Ovary (tissue), 9 donors: ENCODE results near the gene KSR1. TPM values are rescaled to one million over a fixed set of nuclear protein-coding genes. Genes with fewer than 3 reads are reported as not detected.
"Not testable (repeated sequence)": the region's sequence is repeated elsewhere in the genome, so short reads cannot be mapped to it uniquely, and the experiment has no call there.

ENCODE experiments used
- DNase-seq, 5 donors: peaks; one replicate each; pipeline ENCODE4 v3.0.0-alpha.2; 2019 to 2020
- H3K27ac ChIP-seq, 2 donors: fragments of 200-600 bp; one replicate each; pipeline versions ENCODE4 v1.5.1 to v1.8.0; 2019 to 2022
- H3K27me3 ChIP-seq: fragments of 200-600 bp; one replicate; pipeline ENCODE4 v1.8.0; 2022
- H3K36me3 ChIP-seq: fragments of 200-600 bp; sonication (generic); one replicate; pipeline ENCODE4 v1.5.1; 2019
- H3K4me1 ChIP-seq: one replicate; pipeline ENCODE4 v1.8.1; 2013; ENCODE audit warnings: mild to moderate bottlenecking, moderate library complexity; ENCODE audit not compliant: insufficient read depth
- H3K4me3 ChIP-seq: fragments of 200-600 bp; sonication (generic); one replicate; pipeline ENCODE4 v1.5.1; 2017
- H3K9me3 ChIP-seq, 2 donors: fragments of 200-600 bp in 1 of 2; sonication (generic) in 1 of 2; one replicate each; pipeline versions ENCODE4 v1.5.1 to v1.8.1; 2013 to 2019; ENCODE audit warnings: mild to moderate bottlenecking in 1 of 2, moderate library complexity in 1 of 2
- EP300 ChIP-seq: sonication (generic); formaldehyde crosslinking; IDR thresholded peaks from one replicate; pipeline ENCODE4 v1.6.1; 2017; ENCODE audit warnings: antibody characterized with exemption
- POLR2A ChIP-seq: fragments of 450-650 bp; IDR thresholded peaks from one replicate; pipeline ENCODE4 v1.6.1; 2017; ENCODE audit warnings: antibody characterized with exemption, mild to moderate bottlenecking, moderate library complexity
- WGBS, 3 donors: extraction: QIAGEN DNeasy Blood & Tissue Kit in 1 of 3; methylation state at CpG; one replicate each; pipeline versions ENCODE4 v1.1.5 to v1.1.7; 2013 to 2017; 5-methylcytosine and 5-hydroxymethylcytosine counted together
- intact Hi-C, 4 donors: fragments of 100-400 bp; cut with DNase I; formaldehyde crosslinking; loops; one replicate each; pipeline versions ENCODE4 v1.11.0 to v1.15.1; 2022 to 2023
- polyA plus RNA-seq, 2 donors: library from polyadenylated mRNA; stranded (reverse); fragments of 200-250 nt in 1 of 2; fragments of 350-450 nt in 1 of 2; fragmentation: Illumina TruSeq in 1 of 2; extraction: RNeasy Lipid Tissue Mini Kit (QIAGEN cat#74804) in 1 of 2; gene quantifications; one replicate each; pipeline ENCODE4 v1.2.3, GENCODE V29; 2013 to 2014
- total RNA-seq, 7 donors: library from RNA; depleted of rRNA in 2 of 7; stranded (reverse); fragments of >200 nt in 2 of 7; fragmentation: NEBNext Ultra II Directional in 3 of 7; extraction: Animal tissue kit (Norgen Biotek cat#: 25700) in 3 of 7; gene quantifications; one replicate each; pipeline versions ENCODE4 v1.1.0 to v1.2.4, GENCODE V29; 2016 to 2023
- TF ChIP-seq, protein P1 (sequence below), 3 donors: fragments of 450-650 bp in 2 of 3; fragments of 200-600 bp in 1 of 3; IDR thresholded peaks; one replicate each; pipeline versions ENCODE4 v1.5.1 to v1.8.0; 2016 to 2022; ENCODE audit warnings: antibody characterized with exemption in 3 of 3, mild to moderate bottlenecking in 1 of 3
- donor health status: DM: no; HTN: no; CAD: no; lungs with moderate emphysema.
- donor health status: DM: no; HTN: no; CAD: no.
- donor health status: Bipolar disorder and iron deficiency.
- donor health status: DM: yes; HTN: yes; CAD: no.
- donor health status: DM: no; HTN: no; CAD: no.
- donor health status: DM: yes; HTN: yes; CAD: no.

Gene KSR1
- total and polyA plus RNA-seq, 9 donors, result 27.7 to 84.8 (median 39.5) TPM

DNA sequence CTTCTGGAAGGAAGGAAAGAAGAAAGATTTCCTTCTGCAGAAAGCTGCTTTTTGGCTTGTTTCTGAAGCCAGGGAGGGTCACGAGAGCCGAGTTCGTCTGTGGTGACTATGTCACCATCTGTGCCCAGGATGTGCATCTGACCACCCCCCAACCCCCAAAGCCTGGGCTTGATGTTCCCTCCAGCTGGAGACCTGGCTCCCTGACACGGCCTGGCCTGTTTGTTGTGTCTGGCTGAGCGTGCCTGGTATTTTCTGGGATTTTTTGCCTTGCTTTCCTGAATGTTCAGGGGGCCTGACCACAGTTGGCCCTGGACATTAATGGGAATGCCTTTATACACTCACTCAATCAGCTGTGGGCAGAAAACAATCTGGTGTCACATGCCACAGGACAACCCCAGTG, 213.6 kb downstream of the KSR1 start:
- no peak for TF ChIP-seq POLR2A
- no peak for TF ChIP-seq EP300
- TF ChIP-seq, protein P1, sequence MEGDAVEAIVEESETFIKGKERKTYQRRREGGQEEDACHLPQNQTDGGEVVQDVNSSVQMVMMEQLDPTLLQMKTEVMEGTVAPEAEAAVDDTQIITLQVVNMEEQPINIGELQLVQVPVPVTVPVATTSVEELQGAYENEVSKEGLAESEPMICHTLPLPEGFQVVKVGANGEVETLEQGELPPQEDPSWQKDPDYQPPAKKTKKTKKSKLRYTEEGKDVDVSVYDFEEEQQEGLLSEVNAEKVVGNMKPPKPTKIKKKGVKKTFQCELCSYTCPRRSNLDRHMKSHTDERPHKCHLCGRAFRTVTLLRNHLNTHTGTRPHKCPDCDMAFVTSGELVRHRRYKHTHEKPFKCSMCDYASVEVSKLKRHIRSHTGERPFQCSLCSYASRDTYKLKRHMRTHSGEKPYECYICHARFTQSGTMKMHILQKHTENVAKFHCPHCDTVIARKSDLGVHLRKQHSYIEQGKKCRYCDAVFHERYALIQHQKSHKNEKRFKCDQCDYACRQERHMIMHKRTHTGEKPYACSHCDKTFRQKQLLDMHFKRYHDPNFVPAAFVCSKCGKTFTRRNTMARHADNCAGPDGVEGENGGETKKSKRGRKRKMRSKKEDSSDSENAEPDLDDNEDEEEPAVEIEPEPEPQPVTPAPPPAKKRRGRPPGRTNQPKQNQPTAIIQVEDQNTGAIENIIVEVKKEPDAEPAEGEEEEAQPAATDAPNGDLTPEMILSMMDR (IDR thresholded peaks at IDR 0.05), result no peak
- intact Hi-C loops, result no loop called here
- H3K9me3 ChIP-seq, result no peaks in the 10 kb centered on the region
- no peak overlapping the region for H3K27ac ChIP-seq
- H3K4me3 ChIP-seq, result no peak overlapping the region
- DNase-seq, result no peak
- no peaks in the 10 kb centered on the region for H3K4me1 ChIP-seq
- no peaks in the 10 kb centered on the region for H3K36me3 ChIP-seq
- no peaks in the 10 kb centered on the region for H3K27me3 ChIP-seq
- WGBS, 3 donors, result 16 to 37% (median 17%) methylated on average over 5 of the region's 5 CpGs

DNA sequence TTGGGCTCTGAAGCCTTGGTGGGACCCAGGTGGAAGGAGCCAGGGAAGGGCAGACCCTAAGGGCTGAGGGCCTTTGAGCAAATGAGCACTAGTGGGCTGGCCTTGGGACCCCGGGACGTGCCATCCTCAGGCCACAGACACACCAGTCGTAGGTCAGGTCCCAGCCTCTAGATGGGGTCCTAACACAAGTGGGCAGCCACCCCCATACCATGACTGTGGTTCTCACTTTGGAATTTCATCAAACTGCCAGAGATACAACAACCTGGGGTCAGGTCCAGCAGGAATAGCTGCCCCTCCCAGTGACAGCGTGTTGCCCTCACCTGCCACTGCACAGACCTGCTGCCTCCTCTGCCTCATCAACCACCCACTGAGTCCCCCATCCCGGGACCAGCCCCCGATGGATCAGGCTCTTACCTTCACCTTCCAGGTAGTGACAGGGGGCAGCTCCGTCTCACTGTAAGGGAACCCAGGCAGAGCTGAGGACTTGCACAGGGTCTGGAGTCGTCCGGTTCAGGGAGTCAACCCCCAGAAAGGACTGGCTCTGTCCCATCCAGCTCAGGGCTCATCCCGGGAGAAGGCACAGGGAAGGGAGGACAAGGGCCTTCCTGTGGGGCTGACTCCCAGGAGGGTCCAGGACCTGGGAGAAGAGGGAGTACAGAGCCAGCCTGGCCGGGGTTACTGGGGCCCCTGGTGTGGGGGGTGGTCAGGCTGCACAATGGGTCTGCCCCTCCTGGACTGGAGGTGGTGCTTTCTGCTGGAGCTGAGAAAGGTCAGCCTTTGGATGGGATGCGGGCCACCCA, 214.7 kb downstream of the KSR1 start:
- TF ChIP-seq EP300 (no peak), POLR2A (no peak)
- TF ChIP-seq, protein P1 (IDR thresholded peaks at IDR 0.05), result no peak
- Histone ChIP-seq H3K27me3 (no peaks in the 10 kb centered on the region), H3K4me1 (no peaks in the 10 kb centered on the region), H3K9me3 (no peaks in the 10 kb centered on the region), H3K4me3 (no peak overlapping the region), H3K27ac (no peak overlapping the region), H3K36me3 (no peaks in the 10 kb centered on the region)
- WGBS, 3 donors, result 85 to 87% (median 85%) methylated on average over 12 of the region's 12 CpGs
- intact Hi-C loops, result no loop called here
- no peak for DNase-seq

DNA sequence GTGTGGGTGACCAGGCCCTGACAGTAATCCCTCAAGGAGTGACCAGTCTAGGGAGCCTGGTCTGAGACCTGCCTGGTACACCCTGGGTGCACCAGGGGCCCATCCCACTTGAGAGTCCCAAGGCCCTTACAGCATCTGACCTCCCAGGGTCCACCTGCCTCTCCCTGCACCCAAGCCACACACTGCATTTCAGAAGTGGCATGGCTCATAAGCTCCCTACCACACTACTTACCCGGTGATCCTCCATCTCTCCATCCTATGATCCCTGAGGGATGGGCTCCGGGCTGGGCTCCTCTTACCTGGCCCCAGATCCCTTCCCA, 215.3 kb downstream of the KSR1 start:
- Histone ChIP-seq H3K27ac (no peak overlapping the region), H3K4me1 (no peaks in the 10 kb centered on the region), H3K4me3 (no peak overlapping the region), H3K9me3 (no peaks in the 10 kb centered on the region), H3K27me3 (no peaks in the 10 kb centered on the region), H3K36me3 (no peaks in the 10 kb centered on the region)
- DNase-seq, result no peak
- intact Hi-C loops, result no loop called here
- WGBS, 3 donors, result 90 to 94% (median 92%) methylated on average over 2 of the region's 2 CpGs
- TF ChIP-seq POLR2A (no peak), EP300 (no peak)
- TF ChIP-seq, protein P1 (IDR thresholded peaks at IDR 0.05), result no peak

DNA sequence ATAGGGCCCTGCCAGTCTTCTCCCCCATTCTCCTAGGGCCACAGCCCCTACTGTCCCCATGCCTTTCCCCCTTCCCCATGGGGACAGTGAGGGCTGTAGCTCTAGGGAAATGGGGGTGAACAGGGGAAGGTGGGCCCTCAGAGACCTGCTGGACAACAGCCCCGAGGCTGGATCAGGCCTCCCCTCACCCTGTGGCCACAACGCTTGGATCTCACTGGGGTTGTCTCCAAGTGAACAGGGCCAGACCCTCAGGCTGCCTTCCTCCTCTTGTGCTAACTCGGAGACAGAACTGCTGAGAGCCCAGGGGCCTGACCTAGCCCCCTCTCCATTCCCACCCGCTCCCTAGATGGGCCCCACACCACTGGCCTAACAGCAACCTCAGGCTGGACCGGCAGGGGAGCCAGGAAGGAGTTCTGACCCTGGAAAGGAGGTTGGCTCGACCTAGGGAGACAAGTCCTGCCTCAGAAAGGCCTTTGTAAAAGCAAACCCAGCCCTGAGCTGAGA, 215.8 kb downstream of the KSR1 start:
- H3K9me3 ChIP-seq, H3K27ac ChIP-seq, H3K4me3 ChIP-seq, DNase-seq, intact Hi-C loops, H3K4me1 ChIP-seq, H3K27me3 ChIP-seq, H3K36me3 ChIP-seq: not testable (repeated sequence)
- WGBS, 3 donors, result 67 to 83% (median 67%) methylated on average over 6 of the region's 6 CpGs

DNA sequence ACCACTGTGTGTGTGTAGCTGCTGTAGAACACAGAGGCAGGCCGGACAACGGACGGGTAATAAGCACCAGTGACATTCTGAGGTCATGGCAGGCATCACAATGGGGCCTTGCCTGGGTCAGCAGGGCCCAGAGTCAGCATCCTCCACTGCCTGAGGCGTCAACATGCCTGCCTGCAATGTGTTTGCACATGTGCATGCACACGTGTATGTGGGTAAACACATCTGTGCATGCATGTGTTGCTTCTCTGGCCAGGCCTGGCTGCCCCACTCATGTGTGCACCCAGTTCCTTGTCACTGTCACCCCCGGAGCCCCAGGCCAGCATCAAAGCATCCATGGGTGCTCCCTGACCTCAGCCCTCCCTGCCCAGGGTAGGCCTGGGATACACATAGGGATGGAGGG, 218.1 kb downstream of the KSR1 start:
- DNase-seq, result no peak
- H3K36me3 ChIP-seq, result no peaks in the 10 kb centered on the region
- 84 to 91% (median 87%) methylated on average over 6 of the region's 6 CpGs for WGBS, 3 donors

More for the DNA sequence above, 218.1 kb downstream of the KSR1 start:
- no peaks in the 10 kb centered on the region for H3K27me3 ChIP-seq
- H3K9me3 ChIP-seq, result no peaks in the 10 kb centered on the region
- H3K4me3 ChIP-seq, result no peak overlapping the region
- TF ChIP-seq, protein P1 (IDR thresholded peaks at IDR 0.05), result no peak
- TF ChIP-seq POLR2A, result no peak
- no peak for TF ChIP-seq EP300
- no peak overlapping the region for H3K27ac ChIP-seq
- H3K4me1 ChIP-seq, result no peaks in the 10 kb centered on the region
- intact Hi-C loops, result no loop called here
